Kidney (tissue), 14 donors: ENCODE data around the gene PNCK. TPM values are rescaled to one million over a fixed set of nuclear protein-coding genes. Genes with fewer than 3 reads are reported as not detected.
"Not testable (repeated sequence)": the region's sequence is repeated elsewhere in the genome, so short reads cannot be mapped to it uniquely, and the experiment has no call there.

Experiments
- DNase-seq, 5 donors: peaks; one replicate each; pipeline ENCODE4 v3.0.0-alpha.2; 2013 to 2020
- FAIRE-seq: peaks from 2 replicates; lab custom pipeline; 2012; peaks lifted over from hg19 to GRCh38; lab: Jason Lieb, UNC
- H3K27ac ChIP-seq, 2 donors: one replicate each; pipeline ENCODE4 v1.7.0; 2013; ENCODE audit warnings: low read depth in 2 of 2, low read length in 2 of 2, inconsistent platforms in 1 of 2
- H3K27me3 ChIP-seq: one replicate; pipeline ENCODE4 v1.7.1; 2013; ENCODE audit warnings: low read length, inconsistent platforms; ENCODE audit not compliant: control insufficient read depth, insufficient read depth
- H3K36me3 ChIP-seq, 3 donors: one replicate each; pipeline versions ENCODE4 v1.7.0 to v1.7.1; 2013; ENCODE audit warnings: low read length in 3 of 3, control low read depth in 1 of 3, inconsistent platforms in 1 of 3; ENCODE audit not compliant: insufficient read depth in 3 of 3, control insufficient read depth in 2 of 3
- H3K4me1 ChIP-seq, 3 donors: one replicate each; pipeline versions ENCODE4 v1.7.0 to v1.7.1; 2013; ENCODE audit warnings: low read length in 3 of 3, inconsistent platforms in 1 of 3, low read depth in 1 of 3; ENCODE audit not compliant: control insufficient read depth in 2 of 3, insufficient read depth in 2 of 3
- H3K4me3 ChIP-seq, 3 donors: one replicate each; pipeline versions ENCODE4 v1.7.0 to v1.8.1; 2013; ENCODE audit warnings: low read length in 3 of 3, control low read depth in 1 of 3, inconsistent platforms in 1 of 3
- H3K9ac ChIP-seq, 3 donors: one replicate each; pipeline versions ENCODE4 v1.7.0 to v1.7.1; 2013; ENCODE audit warnings: low read length in 3 of 3, control low read depth in 1 of 3, inconsistent platforms in 1 of 3
- H3K9me3 ChIP-seq, 3 donors: one replicate each; pipeline versions ENCODE4 v1.7.0 to v1.7.1; 2013; ENCODE audit warnings: low read length in 3 of 3, control low read depth in 1 of 3, inconsistent platforms in 1 of 3; ENCODE audit not compliant: control insufficient read depth in 2 of 3, insufficient read depth in 1 of 3
- intact Hi-C: fragments of 100-400 bp; cut with DNase I; formaldehyde crosslinking; loops from one replicate; pipeline ENCODE4 v1.11.1; 2022
- polyA plus RNA-seq: library from polyadenylated mRNA; stranded (reverse); fragments of 350-450 nt; fragmentation: Illumina TruSeq; extraction: RNeasy Lipid Tissue Mini Kit (QIAGEN cat#74804); gene quantifications from one replicate; pipeline ENCODE4 v1.2.3, GENCODE V29; 2014; ENCODE audit warnings: low read depth, low replicate concordance; ENCODE audit not compliant: insufficient read depth
- total RNA-seq: library from RNA; stranded (reverse); fragmentation: NEBNext Ultra II Directional; extraction: Animal tissue kit (Norgen Biotek cat#: 25700); gene quantifications from one replicate; pipeline ENCODE4 v1.2.1, GENCODE V29; 2021
- TF ChIP-seq, protein P1 (sequence below): IDR thresholded peaks from 3 replicates; pipeline ENCODE4 v1.5.1; 2012; ENCODE audit warnings: mild to moderate bottlenecking, moderate library complexity, borderline replicate concordance; ENCODE audit not compliant: insufficient read depth; ENCODE audit errors: extremely low read depth
- donor health status: control.
- donor health status: control.
- donor health status: control.
- donor health status: control.
- donor health status: control.
- donor health status: DM: yes; HTN: yes; CAD: no.
- donor health status: Normal renal cell carcinoma (clear cell type).

PNCK gene
- total and polyA plus RNA-seq, 2 donors from 2014 or later, result 1.5 to 5.5 TPM

GRCh38 chrX:153706799-153707198 is 33.2 kb upstream of the PNCK start:
- Histone ChIP-seq H3K27me3 (no peaks in the 10 kb centered on the region), H3K36me3 (no peaks in the 10 kb centered on the region), H3K9me3 (no peaks in the 10 kb centered on the region), H3K27ac (no peak overlapping the region), H3K4me3 (no peak overlapping the region), H3K9ac (no peak overlapping the region), H3K4me1 (peaks cover 0 to 11% (median 0%) of the 10 kb centered on the region in 3 donors)
- TF ChIP-seq, protein P1, sequence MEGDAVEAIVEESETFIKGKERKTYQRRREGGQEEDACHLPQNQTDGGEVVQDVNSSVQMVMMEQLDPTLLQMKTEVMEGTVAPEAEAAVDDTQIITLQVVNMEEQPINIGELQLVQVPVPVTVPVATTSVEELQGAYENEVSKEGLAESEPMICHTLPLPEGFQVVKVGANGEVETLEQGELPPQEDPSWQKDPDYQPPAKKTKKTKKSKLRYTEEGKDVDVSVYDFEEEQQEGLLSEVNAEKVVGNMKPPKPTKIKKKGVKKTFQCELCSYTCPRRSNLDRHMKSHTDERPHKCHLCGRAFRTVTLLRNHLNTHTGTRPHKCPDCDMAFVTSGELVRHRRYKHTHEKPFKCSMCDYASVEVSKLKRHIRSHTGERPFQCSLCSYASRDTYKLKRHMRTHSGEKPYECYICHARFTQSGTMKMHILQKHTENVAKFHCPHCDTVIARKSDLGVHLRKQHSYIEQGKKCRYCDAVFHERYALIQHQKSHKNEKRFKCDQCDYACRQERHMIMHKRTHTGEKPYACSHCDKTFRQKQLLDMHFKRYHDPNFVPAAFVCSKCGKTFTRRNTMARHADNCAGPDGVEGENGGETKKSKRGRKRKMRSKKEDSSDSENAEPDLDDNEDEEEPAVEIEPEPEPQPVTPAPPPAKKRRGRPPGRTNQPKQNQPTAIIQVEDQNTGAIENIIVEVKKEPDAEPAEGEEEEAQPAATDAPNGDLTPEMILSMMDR, result no peak
- FAIRE-seq, result no peak
- intact Hi-C loops, result no loop called here
- peak in 1 of 5 donors; percentile 33 for DNase-seq

GRCh38 chrX:153705403-153706060 is 31.9 kb upstream of the PNCK start:
- intact Hi-C loops, H3K4me3 ChIP-seq, H3K27ac ChIP-seq, H3K9ac ChIP-seq, FAIRE-seq, H3K27me3 ChIP-seq, H3K9me3 ChIP-seq, H3K36me3 ChIP-seq: not testable (repeated sequence)
- H3K4me1 ChIP-seq, result peaks cover 0 to 11% (median 0%) of the 10 kb centered on the region in 3 donors
- peak in 1 of 5 donors; percentile 46 for DNase-seq

- H3K9ac ChIP-seq, DNase-seq, FAIRE-seq, H3K9me3 ChIP-seq, H3K27ac ChIP-seq, H3K36me3 ChIP-seq, H3K4me3 ChIP-seq, H3K27me3 ChIP-seq, intact Hi-C loops: not testable (repeated sequence)
- H3K4me1 ChIP-seq, result peaks cover 0 to 11% (median 0%) of the 10 kb centered on the region in 3 donors
These were observed 31.2 kb upstream of the PNCK start for GRCh38 chrX:153704631-153705402.

DNA sequence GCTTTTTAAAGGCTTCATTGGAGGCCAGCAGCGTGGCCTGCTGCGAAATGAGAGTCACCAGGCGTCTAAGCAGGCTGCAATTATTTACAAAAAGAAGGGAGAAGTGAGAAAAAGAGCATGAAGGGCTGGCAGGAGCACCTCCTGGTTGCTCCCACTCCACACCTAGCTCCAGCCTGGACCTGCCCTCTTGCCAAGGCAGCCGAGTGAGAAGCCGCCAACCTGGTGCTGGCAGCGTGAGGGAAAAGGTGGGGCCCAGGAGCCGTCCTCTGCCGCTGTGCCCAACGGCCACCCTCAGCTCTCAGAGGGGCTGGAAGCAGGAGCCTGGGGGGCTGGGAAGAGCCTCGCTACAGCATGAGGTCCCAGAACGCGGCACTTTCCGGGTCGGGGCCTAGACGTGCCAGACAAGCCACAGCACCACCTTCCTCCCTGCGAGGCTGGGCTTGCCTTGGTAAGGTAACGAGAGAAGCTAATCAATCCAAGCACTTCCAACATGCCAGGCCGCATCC is 30.5 kb upstream of the PNCK start:
- Histone ChIP-seq H3K27me3 (no peaks in the 10 kb centered on the region), H3K36me3 (no peaks in the 10 kb centered on the region), H3K9me3 (no peaks in the 10 kb centered on the region), H3K9ac (no peak overlapping the region), H3K27ac (no peak overlapping the region), H3K4me3 (no peak overlapping the region), H3K4me1 (peaks cover 0 to 11% (median 0%) of the 10 kb centered on the region in 3 donors)
- TF ChIP-seq, protein P1, result no peak
- intact Hi-C loops, result no loop called here
- FAIRE-seq (no peak), DNase-seq (peak in 1 of 5 donors; percentile 78)
